T-helper 2 cell treated with Interferon-gamma antibody and Interleukin-4, amounts not matched to agents 5 μg/mL and 100 μg/mL, for 36 hours (primary cell): ENCODE results near the gene PLCD1.
"Not testable (repeated sequence)": the region's sequence is repeated elsewhere in the genome, so short reads cannot be mapped to it uniquely, and the experiment has no call there.

Experiments used
- DNase-seq: peaks from one replicate; pipeline ENCODE4 v3.0.0; 2021; ENCODE audit warnings: low spot score
- H3K27ac Mint-ChIP-seq: one replicate; pipeline ENCODE4 v1.8.0; 2021; ENCODE audit warnings: mild to moderate bottlenecking, mixed read lengths
- H3K27me3 Mint-ChIP-seq: one replicate; pipeline ENCODE4 v1.8.0; 2021; ENCODE audit warnings: low read depth, mixed read lengths
- H3K36me3 Mint-ChIP-seq: one replicate; pipeline ENCODE4 v1.8.0; 2021; ENCODE audit warnings: low read depth, mixed read lengths
- H3K4me1 Mint-ChIP-seq: one replicate; pipeline ENCODE4 v1.8.0; 2021; ENCODE audit warnings: low read depth, mixed read lengths
- H3K4me3 Mint-ChIP-seq: one replicate; pipeline ENCODE4 v1.8.0; 2022; ENCODE audit warnings: mild to moderate bottlenecking, moderate library complexity, mixed read lengths
- H3K9me3 Mint-ChIP-seq: one replicate; pipeline ENCODE4 v1.8.0; 2021; ENCODE audit warnings: mixed read lengths

Gene PLCD1

GRCh38 chr3:37995652-37996641 lies 33.5 kb downstream of the PLCD1 start:
- peak overlapping the region; percentile 62 for H3K27ac Mint-ChIP-seq
- no peaks in the 10 kb centered on the region for H3K9me3 Mint-ChIP-seq
- H3K27me3 Mint-ChIP-seq, result no peaks in the 10 kb centered on the region
- H3K36me3 Mint-ChIP-seq, result peaks cover 32% of the 10 kb centered on the region
- no peak for DNase-seq
- H3K4me1 Mint-ChIP-seq, result peaks cover 49% of the 10 kb centered on the region
- peak overlapping the region; percentile 94 for H3K4me3 Mint-ChIP-seq

DNA sequence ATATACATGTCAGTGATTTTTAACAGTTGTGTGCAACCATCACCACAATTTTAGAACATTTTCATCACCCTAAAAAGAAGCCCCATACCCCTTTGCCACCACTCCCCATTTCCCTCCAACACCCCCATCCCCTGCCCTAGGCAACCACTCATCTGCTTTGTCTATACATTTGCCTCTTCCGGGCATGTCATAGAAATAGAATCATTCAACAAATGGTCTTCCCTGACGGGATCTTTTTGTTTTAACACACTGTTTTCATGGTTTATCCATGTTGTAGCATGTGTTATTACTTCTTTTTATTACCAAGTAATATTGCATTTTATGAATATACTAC lies 34.8 kb downstream of the PLCD1 start:
- Mint-ChIP-seq H3K4me1 (peaks cover 48% of the 10 kb centered on the region), H3K36me3 (peaks cover 28% of the 10 kb centered on the region), H3K27ac (peak overlapping the region; percentile 92), H3K4me3 (peak overlapping the region; percentile 94), H3K9me3 (no peaks in the 10 kb centered on the region), H3K27me3 (no peaks in the 10 kb centered on the region)
- DNase-seq, result no peak

- H3K27me3 Mint-ChIP-seq, result no peaks in the 10 kb centered on the region
- peak overlapping the region; percentile 92 for H3K27ac Mint-ChIP-seq
- peaks cover 43% of the 10 kb centered on the region for H3K4me1 Mint-ChIP-seq
- peaks cover 22% of the 10 kb centered on the region for H3K36me3 Mint-ChIP-seq
- peak; percentile 71 for DNase-seq
- no peaks in the 10 kb centered on the region for H3K9me3 Mint-ChIP-seq
- peak overlapping the region; percentile 94 for H3K4me3 Mint-ChIP-seq
These were observed 35.4 kb downstream of the PLCD1 start for GRCh38 chr3:37993820-37994638.

DNA sequence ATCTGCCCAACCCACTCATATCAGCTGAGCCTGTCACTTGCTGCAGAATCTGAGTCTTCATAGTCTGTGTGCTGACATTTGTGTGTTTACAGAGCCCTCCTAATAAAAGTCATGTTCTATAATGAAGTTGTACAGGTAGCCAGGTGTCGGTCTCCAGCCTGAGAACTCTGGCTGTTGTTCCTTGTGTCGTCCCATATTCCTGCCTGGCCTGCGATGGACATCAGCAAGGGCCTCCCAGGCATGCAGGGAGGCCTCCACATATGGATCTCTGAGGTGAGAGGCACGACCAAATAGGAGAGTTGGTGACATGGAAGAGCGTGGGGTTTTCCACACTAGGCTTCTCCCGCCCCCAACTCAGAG lies 36.0 kb downstream of the PLCD1 start:
- H3K4me1 Mint-ChIP-seq, result peaks cover 39% of the 10 kb centered on the region

GRCh38 chr3:37993067-37993455 lies 36.4 kb downstream of the PLCD1 start:
- Mint-ChIP-seq H3K36me3 (peaks cover 21% of the 10 kb centered on the region), H3K27ac (no peak overlapping the region), H3K27me3 (no peaks in the 10 kb centered on the region), H3K9me3 (no peaks in the 10 kb centered on the region), H3K4me3 (peak overlapping the region; percentile 94), H3K4me1 (peaks cover 36% of the 10 kb centered on the region)
- DNase-seq, result no peak

More for the DNA sequence above, 36.0 kb downstream of the PLCD1 start:
- peak overlapping the region; percentile 94 for H3K4me3 Mint-ChIP-seq
- H3K36me3 Mint-ChIP-seq, result peaks cover 21% of the 10 kb centered on the region
- H3K27me3 Mint-ChIP-seq, result no peaks in the 10 kb centered on the region
- H3K27ac Mint-ChIP-seq, result peak overlapping the region; percentile 92
- no peaks in the 10 kb centered on the region for H3K9me3 Mint-ChIP-seq
- no peak for DNase-seq

- H3K36me3 Mint-ChIP-seq, result peaks cover 21% of the 10 kb centered on the region
- no peaks in the 10 kb centered on the region for H3K27me3 Mint-ChIP-seq
- H3K4me3 Mint-ChIP-seq, result peak overlapping the region; percentile 94
- no peak for DNase-seq
- H3K9me3 Mint-ChIP-seq, result no peaks in the 10 kb centered on the region
- H3K27ac Mint-ChIP-seq, result no peak overlapping the region
- H3K4me1 Mint-ChIP-seq, result peaks cover 36% of the 10 kb centered on the region
These were observed 37.0 kb downstream of the PLCD1 start for GRCh38 chr3:37992271-37993066.

- peaks cover 16% of the 10 kb centered on the region for H3K36me3 Mint-ChIP-seq
- H3K27ac Mint-ChIP-seq, result no peak overlapping the region
- peaks cover 33% of the 10 kb centered on the region for H3K4me1 Mint-ChIP-seq
- H3K27me3 Mint-ChIP-seq, result no peaks in the 10 kb centered on the region
- no peak for DNase-seq
- no peak overlapping the region for H3K4me3 Mint-ChIP-seq
- H3K9me3 Mint-ChIP-seq, result no peaks in the 10 kb centered on the region
These were observed 37.6 kb downstream of the PLCD1 start for GRCh38 chr3:37991823-37992222.

GRCh38 chr3:37991109-37991508 lies 38.3 kb downstream of the PLCD1 start:
- DNase-seq, result no peak
- no peaks in the 10 kb centered on the region for H3K9me3 Mint-ChIP-seq
- H3K36me3 Mint-ChIP-seq, result peaks cover 10% of the 10 kb centered on the region
- no peak overlapping the region for H3K4me3 Mint-ChIP-seq
- H3K4me1 Mint-ChIP-seq, result peaks cover 26% of the 10 kb centered on the region
- H3K27ac Mint-ChIP-seq, result no peak overlapping the region
- H3K27me3 Mint-ChIP-seq, result no peaks in the 10 kb centered on the region

DNA sequence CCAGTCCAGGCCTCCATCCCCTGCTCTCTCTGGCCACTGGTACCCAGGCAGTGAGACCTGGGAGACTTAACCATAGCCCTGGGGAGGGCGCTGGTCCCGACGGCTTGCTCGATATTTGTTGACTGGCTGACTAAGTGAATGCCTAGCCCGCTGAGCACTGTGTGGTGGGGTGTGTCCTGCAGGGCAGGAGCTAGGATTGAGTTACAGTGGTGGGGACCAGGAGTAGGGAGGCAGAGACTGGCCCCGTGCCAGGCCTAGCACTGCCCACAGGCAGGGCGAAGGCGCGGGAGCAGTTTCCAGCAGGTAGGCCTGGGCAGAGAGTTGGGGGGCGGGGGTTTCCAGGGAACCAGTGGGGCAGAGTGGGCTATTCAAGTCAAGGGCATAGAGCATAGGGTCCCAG lies 38.9 kb downstream of the PLCD1 start, which contains the start of gene VILL:
TSS of gene VILL (plus strand) at position 260 of the 400 bp plus-strand sequence. CDS start 2,887 bp downstream, outside the sequence.
- no peak for DNase-seq
- Mint-ChIP-seq H3K4me1 (peaks cover 21% of the 10 kb centered on the region), H3K27ac (no peak within 1 kb of the TSS), H3K36me3 (peaks cover 5% of the 10 kb centered on the region), H3K4me3 (no peak within 1 kb of the TSS), H3K27me3 (no peaks in the 10 kb centered on the region), H3K9me3 (no peaks in the 10 kb centered on the region)

GRCh38 chr3:37989821-37990480 lies 39.5 kb downstream of the PLCD1 start:
- no peak for DNase-seq
- Mint-ChIP-seq H3K36me3 (no peaks in the 10 kb centered on the region), H3K27me3 (no peaks in the 10 kb centered on the region), H3K27ac (no peak overlapping the region), H3K4me1 (peaks cover 15% of the 10 kb centered on the region), H3K9me3 (no peaks in the 10 kb centered on the region), H3K4me3 (no peak overlapping the region)

- DNase-seq, result no peak
- H3K4me3 Mint-ChIP-seq, result no peak overlapping the region
- H3K9me3 Mint-ChIP-seq, result no peaks in the 10 kb centered on the region
- H3K27me3 Mint-ChIP-seq, result no peaks in the 10 kb centered on the region
- no peak overlapping the region for H3K27ac Mint-ChIP-seq
- H3K4me1 Mint-ChIP-seq, result peaks cover 10% of the 10 kb centered on the region
- no peaks in the 10 kb centered on the region for H3K36me3 Mint-ChIP-seq
These were observed 40.4 kb downstream of the PLCD1 start for GRCh38 chr3:37988931-37989525.

DNA sequence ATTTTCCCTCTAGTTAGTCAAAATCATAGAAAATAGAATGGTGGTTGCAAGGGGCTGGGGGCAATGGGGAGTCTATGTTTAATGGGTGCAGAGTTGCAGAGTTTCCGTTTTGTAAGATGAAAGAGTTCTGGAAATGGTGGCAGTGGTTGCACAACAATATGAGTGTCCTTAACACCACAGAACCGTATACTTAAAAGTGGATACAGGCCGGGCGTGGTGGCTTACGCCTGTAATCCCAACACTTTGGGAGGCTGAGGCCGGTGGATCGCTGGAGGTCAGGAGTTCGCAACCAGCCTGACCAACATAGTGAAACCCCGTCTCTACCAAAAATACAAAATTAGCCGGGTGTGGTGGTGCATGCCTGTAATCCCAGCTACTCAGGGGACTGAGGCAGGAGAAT lies 41.1 kb downstream of the PLCD1 start:
- DNase-seq, H3K27ac Mint-ChIP-seq, H3K27me3 Mint-ChIP-seq, H3K4me3 Mint-ChIP-seq, H3K36me3 Mint-ChIP-seq, H3K9me3 Mint-ChIP-seq, H3K4me1 Mint-ChIP-seq: not testable (repeated sequence)

DNA sequence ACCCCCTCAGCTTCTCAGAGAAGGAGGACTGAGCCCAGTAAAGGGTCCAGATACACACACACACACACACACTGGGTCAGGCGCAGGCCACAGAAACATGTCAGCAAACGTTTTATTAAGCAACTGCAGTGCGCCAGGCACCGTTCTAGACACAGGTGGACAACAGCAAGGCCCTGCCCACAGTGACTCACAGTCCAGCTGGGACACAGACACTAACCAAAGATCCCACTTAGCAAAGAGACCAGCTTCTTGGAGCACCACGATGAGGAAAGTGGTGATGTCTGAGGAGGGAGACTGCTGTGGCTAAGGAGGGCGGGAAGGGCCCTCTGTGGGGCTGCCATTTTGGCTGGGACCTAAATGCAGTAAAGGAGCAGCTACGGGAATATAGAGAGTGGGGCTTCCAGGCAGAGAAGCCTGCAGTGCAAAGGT lies 41.7 kb downstream of the PLCD1 start:
- Mint-ChIP-seq H3K4me3 (no peak overlapping the region), H3K9me3 (no peaks in the 10 kb centered on the region), H3K27me3 (no peaks in the 10 kb centered on the region), H3K36me3 (no peaks in the 10 kb centered on the region), H3K27ac (no peak overlapping the region), H3K4me1 (no peaks in the 10 kb centered on the region)
- no peak for DNase-seq
